ENCODE results near the gene SLC2A3.
"Not testable (repeated sequence)": the region's sequence is repeated elsewhere in the genome, so short reads cannot be mapped to it uniquely, and the experiment has no call there.

- TF ChIP-seq CTCF, POLR2A (IDR thresholded peaks at IDR 0.05): not testable (repeated sequence)
Measured at GRCh38 chr12:7910106-7910505, 25.9 kb downstream of the SLC2A3 start.
